ENCODE data around the gene ALKBH5. TPM values are rescaled to one million over a fixed set of nuclear protein-coding genes. Genes with fewer than 3 reads are reported as not detected.
"Not testable (repeated sequence)": the region's sequence is repeated elsewhere in the genome, so short reads cannot be mapped to it uniquely, and the experiment has no call there.

ALKBH5 gene
- total RNA-seq, 1 experiment from 2014 or later: 85.5 TPM

DNA sequence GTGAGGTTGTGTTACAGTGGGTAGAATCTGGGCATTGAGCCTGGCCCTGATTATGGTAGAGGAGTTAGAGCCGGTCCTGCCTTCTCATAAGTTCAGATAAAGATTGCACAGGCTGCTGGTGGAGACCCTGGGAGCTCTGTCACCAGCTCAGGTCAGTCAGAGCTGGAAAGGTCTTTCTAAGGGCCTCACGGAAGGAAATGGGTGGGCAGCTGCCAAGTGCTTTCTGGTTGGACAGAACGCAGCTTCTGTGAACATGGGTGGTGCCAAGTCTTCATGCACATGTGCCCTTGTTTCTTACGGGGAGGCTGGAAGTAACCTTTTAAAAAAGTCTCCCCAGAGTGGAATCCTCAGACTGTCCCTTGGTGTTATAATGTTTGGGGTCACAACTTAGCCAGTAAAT is 14.9 kb downstream of the ALKBH5 start:
- in situ Hi-C loops (cut with HindIII; ENCODE audit: low pct_unique_long_range_greater_than_20kb, low sequenced_read_pairs): no loop called here
- no peak for DNase-seq (ENCODE audit: low read depth, low spot score)

DNA sequence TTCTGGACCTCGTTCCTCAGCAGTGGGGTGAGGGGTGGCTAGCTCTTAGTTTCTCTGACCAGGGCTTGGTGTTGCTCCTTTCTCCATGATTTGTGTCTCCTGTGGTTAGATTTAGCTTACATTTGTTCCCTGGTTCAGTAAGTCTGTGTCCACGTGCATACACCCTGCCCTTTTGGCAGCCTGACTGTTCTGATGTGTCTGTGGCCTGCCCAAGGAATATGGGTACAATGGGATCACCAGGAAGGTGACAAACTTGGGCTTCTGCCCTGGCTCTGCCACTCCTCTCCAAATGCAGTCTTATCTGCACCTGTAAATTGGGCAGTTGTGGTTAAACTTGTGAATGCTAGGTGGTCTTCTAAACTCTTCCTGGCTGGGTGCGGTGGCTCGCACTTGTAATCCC is 17.5 kb downstream of the ALKBH5 start:
- DNase-seq (ENCODE audit: low read depth, low spot score): no peak
- in situ Hi-C loops (cut with HindIII; ENCODE audit: low pct_unique_long_range_greater_than_20kb, low sequenced_read_pairs): no loop called here

DNA sequence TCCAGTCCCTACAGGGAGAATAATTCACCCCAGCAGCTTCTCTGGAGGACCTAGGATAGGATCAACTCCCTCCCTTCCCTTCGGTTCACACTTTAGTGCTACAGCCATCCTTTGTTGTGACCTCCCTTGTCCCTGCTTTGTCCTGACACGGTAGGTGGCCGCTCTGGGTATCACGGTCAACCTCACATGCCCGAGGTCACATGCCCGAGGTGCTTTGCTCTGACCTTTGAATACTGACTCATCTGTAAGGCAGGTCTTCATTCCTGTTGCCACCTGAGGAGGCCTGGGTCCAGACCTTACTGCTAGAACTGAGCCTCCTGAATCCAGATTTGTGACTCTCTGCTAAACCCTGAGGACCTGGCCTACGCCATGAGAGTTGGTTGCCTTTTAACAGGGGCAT is 19.7 kb downstream of the ALKBH5 start:
- DNase-seq (ENCODE audit: low read depth, low spot score): no peak
- in situ Hi-C loops (cut with HindIII; ENCODE audit: low pct_unique_long_range_greater_than_20kb, low sequenced_read_pairs): no loop called here

DNA sequence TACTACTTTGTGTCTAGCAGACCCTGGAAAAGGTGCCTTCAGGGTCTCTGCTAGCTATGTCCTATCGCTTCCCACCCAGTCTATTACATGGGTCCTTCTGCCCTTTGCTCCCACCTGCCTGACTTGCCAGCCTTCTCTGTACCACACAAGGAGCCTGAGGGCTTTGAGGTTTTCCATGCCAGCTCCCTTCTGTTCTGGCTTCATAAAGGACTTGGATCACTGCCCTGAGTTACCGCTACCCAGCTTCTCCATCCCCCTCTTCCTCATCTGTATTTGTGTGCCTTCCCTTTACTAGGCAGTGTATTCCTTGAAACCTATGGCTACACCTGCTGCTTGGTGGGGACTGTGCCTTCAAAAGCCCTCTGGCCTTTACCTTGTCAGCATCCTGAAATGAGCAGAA is 22.2 kb downstream of the ALKBH5 start:
- DNase-seq (ENCODE audit: low read depth, low spot score): no peak
- in situ Hi-C loops (cut with HindIII; ENCODE audit: low pct_unique_long_range_greater_than_20kb, low sequenced_read_pairs): no loop called here

DNA sequence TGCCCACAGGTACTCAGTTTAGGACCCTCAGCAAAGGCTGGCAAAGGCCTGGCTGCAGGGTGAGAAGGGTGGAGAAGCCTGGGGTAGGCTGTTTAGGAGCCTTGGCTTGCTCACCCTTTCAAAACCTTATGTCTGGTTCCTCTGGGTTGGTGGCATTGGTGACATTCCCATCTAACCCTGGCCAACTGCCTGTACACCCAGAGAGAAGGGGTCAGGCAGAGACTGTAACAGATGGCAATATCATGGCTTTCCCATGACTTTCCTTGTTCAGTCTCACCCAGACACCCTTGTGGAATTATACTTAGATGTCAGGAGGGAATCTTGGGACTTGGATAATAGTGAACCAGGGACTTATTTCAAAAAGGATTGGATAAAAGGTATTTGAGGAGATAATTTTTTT is 23.3 kb downstream of the ALKBH5 start:
- DNase-seq (ENCODE audit: low read depth, low spot score): no peak
- in situ Hi-C loops (cut with HindIII; ENCODE audit: low pct_unique_long_range_greater_than_20kb, low sequenced_read_pairs): no loop called here

DNA sequence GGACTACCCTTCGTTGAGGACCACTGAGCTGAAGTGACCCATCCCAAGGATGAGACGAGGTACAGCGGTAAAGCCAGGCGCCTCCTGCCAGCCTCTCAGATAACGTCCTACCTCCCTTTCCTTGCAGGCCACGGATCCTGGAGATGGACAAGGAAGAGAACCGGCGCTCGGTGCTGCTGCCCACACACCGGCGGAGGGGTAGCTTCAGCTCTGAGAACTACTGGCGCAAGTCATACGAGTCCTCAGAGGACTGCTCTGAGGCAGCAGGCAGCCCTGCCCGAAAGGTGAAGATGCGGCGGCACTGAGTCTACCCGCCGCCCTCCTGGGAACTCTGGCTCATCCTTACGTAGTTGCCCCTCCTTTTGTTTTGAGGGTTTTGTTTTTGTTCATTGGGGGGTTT is 24.5 kb downstream of the ALKBH5 start:
- in situ Hi-C loops (cut with HindIII; ENCODE audit: low pct_unique_long_range_greater_than_20kb, low sequenced_read_pairs): no loop called here
- no peak for DNase-seq (ENCODE audit: low read depth, low spot score)

DNA sequence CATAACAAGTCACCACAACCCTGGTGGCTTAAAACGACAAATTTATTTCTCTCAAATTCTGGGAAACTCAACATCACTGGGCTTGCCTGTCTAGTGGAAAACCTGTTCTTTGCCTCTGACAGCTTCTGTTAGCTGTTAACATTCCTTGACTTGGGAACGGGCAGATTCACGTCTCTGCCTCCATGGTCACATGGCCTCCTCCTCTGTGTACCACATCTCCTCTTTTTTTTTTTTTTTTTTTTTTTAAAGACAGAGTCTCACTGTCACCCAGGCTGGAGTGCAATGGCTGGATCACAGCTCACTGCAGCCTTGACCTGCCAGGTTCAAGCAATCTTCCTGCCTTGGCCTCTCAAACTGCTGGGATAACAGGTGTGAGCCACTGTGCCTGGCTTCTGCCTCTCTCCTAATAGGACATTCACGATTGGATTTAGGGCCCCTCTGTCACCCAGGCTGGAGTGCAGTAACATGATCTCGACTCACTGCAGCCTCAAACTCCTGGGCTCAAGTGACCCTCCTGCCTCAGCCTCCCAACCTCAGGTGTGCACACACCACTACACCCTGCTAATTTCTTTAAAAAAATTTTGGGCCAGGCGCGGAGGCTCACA is 30.1 kb downstream of the ALKBH5 start:
- no peak for DNase-seq (ENCODE audit: low read depth, low spot score)
- in situ Hi-C loops (cut with HindIII; ENCODE audit: low pct_unique_long_range_greater_than_20kb, low sequenced_read_pairs): no loop called here

DNA sequence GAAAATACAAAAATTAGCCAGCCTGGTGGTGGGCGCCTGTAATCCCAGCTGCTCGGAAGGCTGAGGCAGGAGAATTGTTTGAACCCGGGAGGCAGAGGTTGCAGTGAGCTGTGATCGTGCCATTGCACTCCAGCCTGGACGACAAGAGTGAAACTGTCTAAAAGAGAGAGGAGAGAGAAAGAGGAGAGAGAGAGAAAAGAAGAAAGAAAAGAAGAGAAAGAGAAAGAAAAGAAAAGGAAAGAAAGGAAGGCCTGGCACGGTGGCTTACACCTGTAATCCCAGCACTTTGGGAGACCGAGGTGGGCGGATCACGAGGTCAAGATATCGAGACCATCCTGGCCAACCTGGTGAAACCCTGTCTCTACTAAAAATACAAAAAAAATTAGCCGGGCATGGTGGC is 33.3 kb downstream of the ALKBH5 start:
- DNase-seq (ENCODE audit: low read depth, low spot score); in situ Hi-C loops (cut with HindIII; ENCODE audit: low pct_unique_long_range_greater_than_20kb, low sequenced_read_pairs): not testable (repeated sequence)

DNA sequence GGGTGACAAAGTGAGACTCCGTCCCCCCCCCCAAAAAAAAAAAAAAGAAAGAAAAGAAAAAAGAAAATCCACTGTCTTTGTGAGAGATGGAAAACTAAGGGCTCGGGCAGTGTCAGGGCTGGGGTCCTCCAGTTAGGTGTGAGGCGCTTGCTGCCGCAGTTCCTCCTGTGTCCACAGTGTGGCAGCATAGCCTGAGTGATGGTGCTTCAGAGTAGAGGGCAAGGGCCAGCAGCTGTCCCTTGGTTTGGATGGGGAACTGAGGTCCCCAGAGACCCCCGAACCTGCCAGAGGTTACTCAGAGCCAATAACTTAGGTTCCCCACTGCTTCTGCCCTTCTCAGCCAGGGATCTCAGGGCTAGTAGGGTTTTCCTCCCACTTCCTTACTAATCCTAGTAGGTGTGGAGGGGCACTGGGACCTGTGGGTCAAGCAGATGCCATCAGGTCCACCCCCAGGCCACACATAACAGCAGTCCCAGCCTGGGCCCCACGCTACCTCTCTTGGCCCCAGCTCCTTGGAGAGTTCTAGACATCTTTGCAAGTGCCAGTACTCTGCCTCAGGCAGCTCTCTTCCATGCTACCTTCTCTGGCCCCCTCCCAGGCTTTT is 33.9 kb downstream of the ALKBH5 start:
- peak; percentile 76 for DNase-seq (ENCODE audit: low read depth, low spot score)
- in situ Hi-C loops (cut with HindIII; ENCODE audit: low pct_unique_long_range_greater_than_20kb, low sequenced_read_pairs): no loop called here

DNA sequence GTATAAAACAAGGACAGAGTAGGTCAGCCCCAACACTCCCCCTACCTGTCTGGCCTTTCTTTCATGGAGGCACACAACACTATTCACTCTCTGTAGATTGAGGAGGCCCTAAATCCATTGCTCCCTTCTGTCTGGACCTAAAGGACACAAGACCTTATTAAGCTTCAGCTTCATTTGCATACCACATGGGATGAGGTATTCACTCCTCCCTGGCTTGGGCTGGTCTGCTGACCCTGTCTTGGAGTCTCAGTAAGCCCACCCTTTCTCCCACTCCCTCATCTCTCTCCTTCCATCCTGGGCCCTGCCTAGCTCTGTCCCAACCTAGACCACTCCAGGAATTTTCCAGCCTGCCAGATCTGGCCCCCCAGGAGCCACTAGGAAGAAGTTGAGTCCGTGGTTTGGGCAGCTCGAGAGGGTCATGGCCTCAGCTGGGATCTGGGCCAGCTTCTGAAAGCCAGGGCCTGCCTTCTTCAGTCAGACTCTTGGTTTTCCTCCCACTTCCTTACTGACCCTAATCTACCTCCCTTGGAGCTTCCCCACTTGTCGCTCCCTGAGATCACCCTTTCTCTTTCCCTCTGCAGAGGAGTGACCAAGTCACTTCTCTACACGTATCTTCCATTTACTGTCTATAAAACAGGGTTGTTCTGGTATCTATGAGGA is 35.3 kb downstream of the ALKBH5 start:
- no peak for DNase-seq (ENCODE audit: low read depth, low spot score)
- in situ Hi-C loops (cut with HindIII; ENCODE audit: low pct_unique_long_range_greater_than_20kb, low sequenced_read_pairs): no loop called here

DNA sequence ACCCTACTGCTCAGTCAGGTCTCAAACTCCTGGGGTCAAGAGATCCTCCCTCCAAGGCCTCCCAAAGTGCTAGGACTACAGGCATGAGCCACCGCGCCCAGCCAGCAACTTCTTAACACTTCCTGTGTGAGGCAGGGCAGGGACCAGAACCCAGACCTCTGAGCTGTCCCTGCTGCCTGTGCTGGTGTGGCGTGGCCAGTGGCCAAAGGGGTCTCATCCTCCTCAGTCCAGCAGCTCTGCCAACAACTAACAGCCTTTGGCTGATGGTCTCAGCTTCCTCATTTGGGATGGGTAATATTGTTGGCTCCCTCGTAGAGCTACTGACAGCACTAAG is 40.4 kb downstream of the ALKBH5 start:
- no peak for DNase-seq (ENCODE audit: low read depth, low spot score)
- in situ Hi-C loops (cut with HindIII; ENCODE audit: low pct_unique_long_range_greater_than_20kb, low sequenced_read_pairs): no loop called here

DNA sequence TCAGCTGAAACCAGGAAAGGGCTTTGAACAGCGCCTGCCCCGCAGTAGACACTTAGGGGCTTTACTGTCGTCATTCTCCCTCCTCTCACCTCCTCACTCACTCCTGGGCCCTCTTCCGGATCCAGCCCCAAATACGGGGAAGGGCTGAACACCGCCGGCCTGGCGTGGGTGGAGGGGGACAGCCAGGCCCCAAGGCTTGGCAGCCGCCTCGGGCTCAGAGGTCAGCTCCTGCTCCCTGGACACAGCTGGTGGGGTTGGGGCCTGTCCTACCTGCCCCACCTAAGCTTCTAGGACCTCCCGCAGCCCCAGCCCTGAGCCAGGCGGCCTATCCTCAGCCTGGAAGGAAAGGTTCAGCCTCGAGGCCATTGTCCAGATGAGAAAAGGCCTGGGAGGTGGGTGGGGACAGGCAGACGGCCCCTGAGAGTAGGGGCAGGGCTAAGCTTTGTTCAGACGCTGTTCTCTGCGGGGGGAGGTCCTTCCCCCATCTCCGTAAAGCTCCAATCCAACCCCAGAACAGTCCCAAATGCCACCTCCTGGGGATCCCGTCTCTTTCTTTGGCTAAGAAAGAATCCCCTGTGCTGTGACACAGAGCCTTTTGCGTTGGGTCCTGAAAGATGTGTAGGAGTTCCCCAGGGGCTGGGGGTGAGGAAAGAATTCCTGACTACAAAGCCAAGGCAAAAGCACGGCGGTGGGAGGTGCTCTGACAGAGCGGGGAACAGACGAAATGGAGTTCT is 40.9 kb downstream of the ALKBH5 start:
- DNase-seq (ENCODE audit: low read depth, low spot score): no peak
- in situ Hi-C loops (cut with HindIII; ENCODE audit: low pct_unique_long_range_greater_than_20kb, low sequenced_read_pairs): no loop called here

DNA sequence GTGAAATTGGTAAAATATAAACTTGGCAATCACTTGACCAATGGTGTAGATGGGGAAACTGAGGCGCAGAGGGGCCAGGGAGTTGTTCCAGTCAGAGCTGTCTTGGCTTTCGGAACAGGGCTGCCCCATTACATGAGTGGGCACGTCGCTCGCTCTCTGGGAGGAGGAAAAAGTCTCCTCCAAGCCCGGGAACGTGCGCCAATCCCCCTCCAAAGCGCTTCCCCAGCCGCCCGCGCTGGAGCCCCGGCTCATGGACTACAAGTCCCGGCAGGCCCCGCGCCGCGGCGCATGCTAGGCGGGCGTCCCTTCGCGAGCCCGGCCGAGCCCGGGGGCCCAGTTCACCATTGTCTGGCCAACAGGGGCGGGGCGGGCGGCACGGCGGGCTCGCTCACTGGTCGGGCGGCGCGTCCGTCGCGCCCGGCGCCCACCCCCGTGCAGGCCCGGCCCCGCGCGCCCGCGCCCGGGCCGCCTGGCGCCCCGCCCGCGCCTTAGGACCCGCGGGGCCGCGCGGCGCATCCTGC is 41.6 kb downstream of the ALKBH5 start, which contains the start of gene LLGL1:
LLGL1 (plus strand) TSS at position 515 of the 521 bp plus-strand sequence. CDS start 48 bp downstream, outside the sequence.
- in situ Hi-C loops (cut with HindIII; ENCODE audit: low pct_unique_long_range_greater_than_20kb, low sequenced_read_pairs): no loop called here
- peak; percentile 94 for DNase-seq (ENCODE audit: low read depth, low spot score)

DNA sequence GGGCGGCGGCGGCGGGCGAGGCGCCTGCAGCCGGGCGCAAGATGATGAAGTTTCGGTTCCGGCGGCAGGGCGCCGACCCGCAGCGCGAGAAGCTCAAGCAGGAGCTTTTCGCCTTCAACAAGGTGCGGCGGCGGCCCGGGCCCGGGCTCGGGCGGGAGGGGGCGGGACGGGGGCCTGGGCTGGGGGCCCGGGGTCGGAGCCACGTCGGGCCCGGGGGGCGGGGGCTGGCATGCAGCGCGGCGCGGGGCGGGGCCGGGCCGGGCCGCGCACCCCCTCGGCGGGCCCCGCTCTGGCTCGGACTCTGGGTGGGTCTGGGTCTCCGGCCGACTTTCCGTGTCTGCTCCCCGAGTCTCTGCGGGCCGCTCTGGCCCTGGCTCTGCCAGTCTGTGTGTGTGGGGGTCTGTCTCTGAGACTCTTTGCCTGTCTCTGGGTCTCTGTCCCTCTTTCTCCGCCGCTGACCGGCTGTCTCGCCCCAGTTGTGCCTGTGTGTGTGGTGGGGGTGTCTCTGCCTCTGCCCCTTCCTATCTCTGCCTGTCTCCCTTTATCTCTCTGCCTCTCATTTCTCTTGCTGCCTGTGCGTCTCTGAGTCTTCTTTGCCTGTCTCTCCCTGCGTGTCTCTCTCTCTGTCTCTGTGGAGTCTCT is 42.1 kb downstream of the ALKBH5 start:
- DNase-seq (ENCODE audit: low read depth, low spot score): peak; percentile 20

DNA sequence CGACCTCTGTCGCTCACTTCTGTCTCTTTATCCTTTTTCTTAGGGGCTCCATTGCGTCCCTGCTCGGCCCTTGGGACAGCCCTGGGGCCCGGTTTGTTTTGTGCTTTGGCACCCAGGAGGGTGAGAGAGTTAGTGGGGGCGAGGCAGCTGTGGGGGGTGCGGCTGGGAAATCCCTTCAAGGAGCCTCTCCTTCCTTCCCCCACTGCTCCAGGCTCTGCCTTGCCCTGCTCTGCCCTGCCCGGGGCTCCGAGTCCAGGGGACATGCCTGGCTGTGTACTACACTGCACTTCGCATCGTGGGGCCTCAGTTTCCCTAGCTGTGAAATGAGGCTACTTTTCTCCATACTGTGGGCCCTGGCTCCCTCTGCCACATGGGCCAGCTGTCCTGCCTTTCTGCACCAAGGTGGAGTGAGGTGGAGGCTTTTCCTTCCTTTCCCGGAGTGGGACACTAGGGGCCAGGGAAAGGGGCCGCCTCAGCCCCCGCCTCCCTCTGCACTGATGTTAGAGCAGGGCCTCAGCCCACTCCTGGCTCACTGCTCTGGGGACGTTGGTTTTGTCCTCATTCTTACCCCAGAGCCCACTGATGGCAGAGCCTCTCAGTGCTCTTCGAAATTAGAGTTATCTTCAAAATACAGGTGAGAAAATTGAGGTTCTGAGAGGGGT is 42.8 kb downstream of the ALKBH5 start:
- no peak for DNase-seq (ENCODE audit: low read depth, low spot score)
- in situ Hi-C loops (cut with HindIII; ENCODE audit: low pct_unique_long_range_greater_than_20kb, low sequenced_read_pairs): no loop called here

More for the DNA sequence above, 42.1 kb downstream of the ALKBH5 start:
- in situ Hi-C loops (cut with HindIII; ENCODE audit: low pct_unique_long_range_greater_than_20kb, low sequenced_read_pairs): no loop called here

DNA sequence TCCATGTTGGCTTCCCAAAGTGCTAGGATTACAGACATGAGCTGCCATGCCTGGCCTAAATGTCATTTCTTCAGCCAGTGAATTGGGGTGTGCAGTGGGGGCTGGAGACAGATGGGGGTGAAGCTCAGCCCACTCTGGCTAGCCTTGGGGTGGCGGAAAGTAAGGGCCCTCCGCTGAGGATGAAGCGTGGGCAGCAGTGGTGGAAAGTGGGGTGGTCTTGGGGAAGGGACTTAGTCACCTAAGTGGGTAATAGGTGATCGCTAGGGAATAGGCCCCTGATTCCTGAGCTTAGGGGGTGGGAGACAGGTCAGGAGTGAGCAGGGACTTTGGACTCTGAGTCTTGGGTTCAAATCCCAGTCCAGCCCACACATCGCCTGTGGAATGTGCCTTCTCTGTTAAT is 44.0 kb downstream of the ALKBH5 start:
- no peak for DNase-seq (ENCODE audit: low read depth, low spot score)
- in situ Hi-C loops (cut with HindIII; ENCODE audit: low pct_unique_long_range_greater_than_20kb, low sequenced_read_pairs): no loop called here

DNA sequence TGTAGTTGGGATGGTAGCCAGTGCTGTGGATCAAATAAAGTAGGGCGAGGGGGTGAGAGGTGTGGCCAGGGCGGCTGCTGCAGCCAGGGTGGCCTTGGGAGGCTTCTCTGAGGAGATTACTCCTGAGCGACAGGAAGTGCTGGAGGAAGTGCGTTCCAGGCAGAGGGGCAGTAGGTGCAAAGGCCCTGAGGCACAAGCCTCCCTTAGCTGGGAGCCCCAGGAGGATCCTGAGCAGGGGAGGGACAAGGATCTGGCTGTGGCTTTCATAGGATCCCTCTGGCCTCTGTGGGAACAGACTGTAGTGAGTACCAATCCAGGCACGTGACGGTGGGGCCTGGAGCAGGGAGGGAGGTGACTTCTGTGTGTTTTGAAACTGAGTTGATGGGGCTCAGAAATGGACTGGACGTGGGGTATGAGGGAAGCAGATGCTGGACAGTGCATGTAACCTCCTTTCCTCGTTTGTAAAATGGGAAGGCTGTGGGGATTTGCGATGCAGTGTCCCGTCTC is 44.6 kb downstream of the ALKBH5 start:
- in situ Hi-C loops (cut with HindIII; ENCODE audit: low pct_unique_long_range_greater_than_20kb, low sequenced_read_pairs): no loop called here
- no peak for DNase-seq (ENCODE audit: low read depth, low spot score)

All from SK-MEL-5 (cell line).